ENCODE results near the gene LYRM1.

- TF ChIP-seq CEBPB (IDR thresholded peaks at IDR 0.05; ENCODE audit: borderline replicate concordance in 1 of 2, low read depth in 2 of 2, low read length in 2 of 2), result no peak
- no peak for TF ChIP-seq CTCF (IDR thresholded peaks at IDR 0.05 in 2 of 3, conservative IDR thresholded peaks at IDR 0.05 in 1 of 3; ENCODE audit: control insufficient read depth in 2 of 3, extremely low read depth in 1 of 3, insufficient read depth in 1 of 3, low read depth in 3 of 3, low read length in 3 of 3)
- no peak for TF ChIP-seq ZNF24 (IDR thresholded peaks at IDR 0.05)
- no peak for TF ChIP-seq POLR2AphosphoS5 (IDR thresholded peaks at IDR 0.05; ENCODE audit: low read length)
- TF ChIP-seq SMAD1 (IDR thresholded peaks at IDR 0.05; ENCODE audit: low read depth, partially characterized antibody), result no peak
- no peak for TF ChIP-seq ATF2 (IDR thresholded peaks at IDR 0.05; ENCODE audit: low read length)
- TF ChIP-seq NFIC (IDR thresholded peaks at IDR 0.05; ENCODE audit: low read depth, low read length), result no peak
- no peak for TF ChIP-seq REST (IDR thresholded peaks at IDR 0.05; ENCODE audit: low read depth, low read length)
- no peak for TF ChIP-seq POLR2A (IDR thresholded peaks at IDR 0.05; ENCODE audit: low read depth, low read length)
- no peak for TF ChIP-seq SUZ12 (IDR thresholded peaks at IDR 0.05; ENCODE audit: unreplicated experiment)
- no peak for TF ChIP-seq USF2 (IDR thresholded peaks at IDR 0.05; ENCODE audit: borderline replicate concordance, low read depth, low read length)
- no peak for TF ChIP-seq EZH2 (IDR thresholded peaks at IDR 0.05; ENCODE audit: borderline replicate concordance, control insufficient read depth, low read depth, low read length)
- no peak for TF ChIP-seq CEBPZ (IDR thresholded peaks at IDR 0.05; ENCODE audit: low read depth, low read length)
- no peak for TF ChIP-seq TARDBP (IDR thresholded peaks at IDR 0.05; ENCODE audit: borderline replicate concordance)
These were observed 41.3 kb upstream of the LYRM1 start for GRCh38 chr16:20859229-20859628.

Data from GM12878 (cell line).